ENCODE results near the gene NT5C2.

Gene NT5C2

GRCh38 chr10:103103989-103104388, 89.1 kb downstream of the NT5C2 start:
- Histone ChIP-seq H3K9me3 (no peaks in the 10 kb centered on the region), H3K4me1 (no peaks in the 10 kb centered on the region; the same call in 1 of the 2 replicates), H3K4me3 (ENCODE audit: low read depth, low read length) (no peak overlapping the region), H3K36me3 (no peaks in the 10 kb centered on the region), H3K27me3 (no peaks in the 10 kb centered on the region)
- no peak for TF ChIP-seq CTCF (IDR thresholded peaks at IDR 0.05; ENCODE audit: low read depth, low read length)
- no peak for DNase-seq

- Histone ChIP-seq H3K4me1 (no peaks in the 10 kb centered on the region; the same call in 1 of the 2 replicates), H3K36me3 (no peaks in the 10 kb centered on the region), H3K27me3 (no peaks in the 10 kb centered on the region), H3K4me3 (ENCODE audit: low read depth, low read length) (no peak overlapping the region), H3K9me3 (no peaks in the 10 kb centered on the region)
- no peak for DNase-seq
- TF ChIP-seq CTCF (IDR thresholded peaks at IDR 0.05; ENCODE audit: low read depth, low read length): no peak
These were observed 90.9 kb downstream of the NT5C2 start for GRCh38 chr10:103102195-103102594.

GRCh38 chr10:103100620-103101019, 92.5 kb downstream of the NT5C2 start:
- H3K36me3 ChIP-seq: no peaks in the 10 kb centered on the region

GRCh38 chr10:103098240-103098639, 94.8 kb downstream of the NT5C2 start:
- Histone ChIP-seq H3K36me3 (peaks cover 2% of the 10 kb centered on the region; the same call in 1 of the 2 replicates), H3K9me3 (no peaks in the 10 kb centered on the region), H3K4me3 (ENCODE audit: low read depth, low read length) (no peak overlapping the region), H3K4me1 (no peaks in the 10 kb centered on the region; the same call in 1 of the 2 replicates), H3K27me3 (no peaks in the 10 kb centered on the region)
- no peak for TF ChIP-seq CTCF (IDR thresholded peaks at IDR 0.05; ENCODE audit: low read depth, low read length)
- DNase-seq: no peak

More at GRCh38 chr10:103100620-103101019, 92.5 kb downstream of the NT5C2 start:
- no peak for TF ChIP-seq CTCF (IDR thresholded peaks at IDR 0.05; ENCODE audit: low read depth, low read length)
- DNase-seq: no peak
- Histone ChIP-seq H3K27me3 (no peaks in the 10 kb centered on the region), H3K4me1 (no peaks in the 10 kb centered on the region; the same call in 1 of the 2 replicates), H3K9me3 (no peaks in the 10 kb centered on the region), H3K4me3 (ENCODE audit: low read depth, low read length) (no peak overlapping the region)

GRCh38 chr10:103096130-103096529, 96.9 kb downstream of the NT5C2 start:
- no peaks in the 10 kb centered on the region for H3K9me3 ChIP-seq
- no peaks in the 10 kb centered on the region; the same call in 1 of the 2 replicates for H3K4me1 ChIP-seq
- H3K4me3 ChIP-seq (ENCODE audit: low read depth, low read length): no peak overlapping the region
- H3K36me3 ChIP-seq: peaks cover 13% of the 10 kb centered on the region; the same call in 1 of the 2 replicates
- no peak for TF ChIP-seq CTCF (IDR thresholded peaks at IDR 0.05; ENCODE audit: low read depth, low read length)
- H3K27me3 ChIP-seq: no peaks in the 10 kb centered on the region
- no peak for DNase-seq

GRCh38 chr10:103095005-103095404, 98.1 kb downstream of the NT5C2 start:
- Histone ChIP-seq H3K36me3 (peaks cover 15% of the 10 kb centered on the region), H3K9me3 (no peaks in the 10 kb centered on the region), H3K4me3 (ENCODE audit: low read depth, low read length) (no peak overlapping the region), H3K27me3 (no peaks in the 10 kb centered on the region), H3K4me1 (no peaks in the 10 kb centered on the region)
- no peak for DNase-seq
- no peak for TF ChIP-seq CTCF (IDR thresholded peaks at IDR 0.05; ENCODE audit: low read depth, low read length)

All from BE2C (cell line).